GM12872 (cell line): ENCODE measurements around the gene CAGE1.

Experiments used
- CTCF ChIP-seq: IDR thresholded peaks from 3 replicates; pipeline ENCODE4 v1.5.1; 2011; ENCODE audit warnings: low read depth, mild to moderate bottlenecking, low read length, moderate library complexity; ENCODE audit not compliant: insufficient read depth

The CAGE1 gene

GRCh38 chr6:7290079-7290478, 99.5 kb downstream of the CAGE1 start:
- no peak for TF ChIP-seq CTCF

- TF ChIP-seq CTCF, result no peak
Observed at GRCh38 chr6:7285416-7285815, 104.1 kb downstream of the CAGE1 start.

- TF ChIP-seq CTCF, result no peak
Observed at GRCh38 chr6:7283676-7284075, 105.9 kb downstream of the CAGE1 start.

GRCh38 chr6:7282097-7282906, 107.2 kb downstream of the CAGE1 start:
- TF ChIP-seq CTCF, result no peak
